ENCODE measurements around the gene UQCR11. TPM values are rescaled to one million over a fixed set of nuclear protein-coding genes. Genes with fewer than 3 reads are reported as not detected.

The UQCR11 gene
- total and polyA plus RNA-seq, 2 of the 4 experiments (the other 2 are of a cell fraction): 29.2 to 177 TPM

- Histone ChIP-seq H3K56ac (ENCODE audit: extremely low read depth, insufficient read depth, low read length) (no peak overlapping the region), H2AK9ac (replicated peaks; ENCODE audit: low read depth, low read length, poor library complexity) (no peak overlapping the region), H3K23ac (ENCODE audit: low read depth, low read length) (no peak overlapping the region), H3K4me2 (ENCODE audit: low read depth, low read length) (no peak overlapping the region), H4K8ac (ENCODE audit: low read depth in 2 of 2, low read length in 2 of 2) (no peak overlapping the region), H3K9me1 (ENCODE audit: insufficient read depth, low read length) (peaks cover 9% of the 10 kb centered on the region), H2BK15ac (ENCODE audit: low read depth, low read length) (no peak overlapping the region), H3K9me3 (ENCODE audit: control insufficient read depth, insufficient read depth, low read length) (no peaks in the 10 kb centered on the region), H3K4me1 (ENCODE audit: control insufficient read depth, insufficient read depth, low read length) (peaks cover 3% of the 10 kb centered on the region; the same call in 1 of the 2 replicates), H3K36me3 (ENCODE audit: control insufficient read depth, insufficient read depth, low read length) (peaks cover 34% of the 10 kb centered on the region), H2BK5ac (ENCODE audit: low read depth, low read length, poor library complexity, severe bottlenecking) (no peak overlapping the region), H2BK20ac (ENCODE audit: low read depth, low read length) (no peak overlapping the region), H3K4ac (ENCODE audit: low read depth, low read length) (no peak overlapping the region), H4K20me1 (ENCODE audit: insufficient read depth, low read length) (peaks cover 32% of the 10 kb centered on the region), H3K4me3 (ENCODE audit: insufficient read depth, low read depth, low read length) (no peak overlapping the region), H4K91ac (ENCODE audit: insufficient read depth, low read depth, low read length) (no peak overlapping the region), H3K18ac (ENCODE audit: low read depth, low read length) (no peak overlapping the region), H4K5ac (ENCODE audit: low read depth, low read length) (no peak overlapping the region), H2AK5ac (ENCODE audit: low read depth, low read length) (no peak overlapping the region), H3K79me1 (ENCODE audit: low read depth in 1 of 2, low read length in 2 of 2) (peaks cover 18 to 68% of the 10 kb centered on the region in 2 experiments), H2AFZ (replicated peaks; ENCODE audit: low read length, poor library complexity) (no peak overlapping the region), H3K9ac (ENCODE audit: low read depth, low read length) (no peak overlapping the region), H3K27me3 (ENCODE audit: control insufficient read depth, insufficient read depth, low read length) (no peaks in the 10 kb centered on the region), H2BK120ac (ENCODE audit: low read depth, low read length) (no peak overlapping the region), H3K27ac (ENCODE audit: insufficient read depth, low read length) (no peak overlapping the region), H3K14ac (replicated peaks; ENCODE audit: low read depth, low read length) (no peak overlapping the region)
- in situ Hi-C loops (cut with MboI; ENCODE audit: low sequenced_read_pairs) (no loop called here), intact Hi-C loops (cut with micrococcal nuclease) (no loop called here), dilution Hi-C loops (cut with HindIII; ENCODE audit: low sequenced_read_pairs, unreplicated experiment) (no loop called here)
- POLR2A ChIA-PET (ENCODE audit: unreplicated experiment): no interaction called here
- TF ChIP-seq MAFK (IDR thresholded peaks at IDR 0.05; ENCODE audit: low read depth, low read length) (no peak), NFE2L2 (IDR thresholded peaks at IDR 0.05; ENCODE audit: low read depth, low read length) (no peak), POLR2A (IDR thresholded peaks at IDR 0.05; ENCODE audit: low read depth, low read length) (no peak), RFX5 (IDR thresholded peaks at IDR 0.05; ENCODE audit: low read depth, low read length) (no peak), RCOR1 (IDR thresholded peaks at IDR 0.05; ENCODE audit: insufficient replicate concordance, low read length) (no peak), MAZ (IDR thresholded peaks at IDR 0.05; ENCODE audit: borderline replicate concordance, low read depth, low read length) (no peak), CTCF (conservative IDR thresholded peaks at IDR 0.05; ENCODE audit: low read depth, low read length) (no peak), CEBPB (IDR thresholded peaks at IDR 0.05; ENCODE audit: low read depth, low read length) (no peak), BHLHE40 (IDR thresholded peaks at IDR 0.05; ENCODE audit: low read depth, low read length) (no peak), CHD1 (IDR thresholded peaks at IDR 0.05; ENCODE audit: low read depth, low read length) (no peak), MXI1 (IDR thresholded peaks at IDR 0.05; ENCODE audit: borderline replicate concordance, low read depth, low read length) (no peak), RAD21 (IDR thresholded peaks at IDR 0.05; ENCODE audit: low read length) (no peak), FOS (IDR thresholded peaks at IDR 0.05; ENCODE audit: low read depth, low read length) (no peak), SMC3 (IDR thresholded peaks at IDR 0.05; ENCODE audit: low read depth, low read length) (no peak)
- TF ChIP-seq, protein P1, sequence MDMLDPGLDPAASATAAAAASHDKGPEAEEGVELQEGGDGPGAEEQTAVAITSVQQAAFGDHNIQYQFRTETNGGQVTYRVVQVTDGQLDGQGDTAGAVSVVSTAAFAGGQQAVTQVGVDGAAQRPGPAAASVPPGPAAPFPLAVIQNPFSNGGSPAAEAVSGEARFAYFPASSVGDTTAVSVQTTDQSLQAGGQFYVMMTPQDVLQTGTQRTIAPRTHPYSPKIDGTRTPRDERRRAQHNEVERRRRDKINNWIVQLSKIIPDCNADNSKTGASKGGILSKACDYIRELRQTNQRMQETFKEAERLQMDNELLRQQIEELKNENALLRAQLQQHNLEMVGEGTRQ (IDR thresholded peaks at IDR 0.05; ENCODE audit: low read depth, low read length): no peak
- TF ChIP-seq, protein P2, sequence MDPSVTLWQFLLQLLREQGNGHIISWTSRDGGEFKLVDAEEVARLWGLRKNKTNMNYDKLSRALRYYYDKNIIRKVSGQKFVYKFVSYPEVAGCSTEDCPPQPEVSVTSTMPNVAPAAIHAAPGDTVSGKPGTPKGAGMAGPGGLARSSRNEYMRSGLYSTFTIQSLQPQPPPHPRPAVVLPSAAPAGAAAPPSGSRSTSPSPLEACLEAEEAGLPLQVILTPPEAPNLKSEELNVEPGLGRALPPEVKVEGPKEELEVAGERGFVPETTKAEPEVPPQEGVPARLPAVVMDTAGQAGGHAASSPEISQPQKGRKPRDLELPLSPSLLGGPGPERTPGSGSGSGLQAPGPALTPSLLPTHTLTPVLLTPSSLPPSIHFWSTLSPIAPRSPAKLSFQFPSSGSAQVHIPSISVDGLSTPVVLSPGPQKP (IDR thresholded peaks at IDR 0.05; ENCODE audit: borderline replicate concordance, low read depth, low read length): no peak
- CTCF ChIA-PET: no interaction called here
- 89% methylated on average over 6 of the region's 13 CpGs; no CpG with 5 or more reads in 1 of the 2 experiments for WGBS, 2 experiments (ENCODE audit: extremely low coverage in 2 of 2, insufficient read length in 1 of 2)
- ATAC-seq (ENCODE audit: low read depth) (no peak), DNase-seq (no peak)
- no TSS peak for BruUV-seq (replicated peaks)
These were observed 20.1 kb downstream of the UQCR11 start for GRCh38 chr19:1585243-1585580.

Data from IMR-90 (cell line).